Measurements from ENCODE around the gene MLLT10.

The MLLT10 gene

GRCh38 chr10:21501731-21502347 lies 32.2 kb upstream of the MLLT10 start:
- no peak for DNase-seq

GRCh38 chr10:21502348-21502740 lies 31.7 kb upstream of the MLLT10 start:
- DNase-seq: no peak

DNA sequence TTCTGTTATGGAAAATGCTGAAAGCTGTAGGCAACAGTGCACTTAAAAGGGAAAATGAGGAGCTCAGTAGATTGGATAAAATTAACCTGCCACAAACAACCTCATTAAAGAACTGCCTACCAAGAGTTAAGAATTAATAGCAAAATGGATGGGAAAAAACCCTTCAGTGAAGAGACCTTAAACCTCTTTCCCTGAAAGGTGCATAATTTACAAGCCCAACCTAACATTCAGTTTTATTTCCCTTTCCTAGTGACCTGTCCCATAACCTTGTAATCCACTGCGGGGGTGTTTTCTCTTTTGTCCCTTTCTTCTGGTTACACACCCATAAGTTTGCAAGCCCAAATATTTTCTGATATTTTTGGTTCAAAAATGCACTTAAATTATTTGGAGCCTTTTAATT lies 30.5 kb upstream of the MLLT10 start:
- DNase-seq: no peak

DNA sequence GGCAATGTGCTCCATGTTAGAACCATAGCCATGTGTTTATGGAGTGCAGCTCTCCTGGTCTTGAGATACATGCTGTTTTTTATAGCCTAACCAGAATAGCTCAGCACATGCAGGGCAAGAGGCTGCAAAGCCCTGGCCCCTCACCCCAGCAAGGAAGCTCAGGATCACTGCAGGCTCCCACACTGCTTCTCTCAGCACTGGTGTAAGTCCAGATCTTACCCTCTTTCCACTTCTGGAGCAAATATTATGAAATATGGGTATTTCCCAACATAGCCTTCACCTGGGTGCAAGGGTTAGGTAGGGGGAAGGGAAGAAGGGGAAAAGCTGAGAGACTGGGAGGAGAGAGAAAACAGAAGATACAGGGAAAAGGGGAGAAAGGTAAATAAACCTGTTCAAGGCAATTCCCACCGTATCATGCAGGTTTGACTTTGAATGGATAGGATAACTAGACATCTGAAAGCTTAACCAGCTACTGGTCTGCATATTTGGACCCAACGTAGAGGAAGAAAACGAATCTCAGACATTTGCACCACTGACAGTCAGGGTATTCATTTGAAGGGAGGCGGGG lies 28.2 kb upstream of the MLLT10 start:
- no peak for DNase-seq

- no peak for DNase-seq
Measured at GRCh38 chr10:21506351-21506750, 27.7 kb upstream of the MLLT10 start.

- no peak for DNase-seq
Measured at GRCh38 chr10:21507150-21507549, 26.9 kb upstream of the MLLT10 start.

DNA sequence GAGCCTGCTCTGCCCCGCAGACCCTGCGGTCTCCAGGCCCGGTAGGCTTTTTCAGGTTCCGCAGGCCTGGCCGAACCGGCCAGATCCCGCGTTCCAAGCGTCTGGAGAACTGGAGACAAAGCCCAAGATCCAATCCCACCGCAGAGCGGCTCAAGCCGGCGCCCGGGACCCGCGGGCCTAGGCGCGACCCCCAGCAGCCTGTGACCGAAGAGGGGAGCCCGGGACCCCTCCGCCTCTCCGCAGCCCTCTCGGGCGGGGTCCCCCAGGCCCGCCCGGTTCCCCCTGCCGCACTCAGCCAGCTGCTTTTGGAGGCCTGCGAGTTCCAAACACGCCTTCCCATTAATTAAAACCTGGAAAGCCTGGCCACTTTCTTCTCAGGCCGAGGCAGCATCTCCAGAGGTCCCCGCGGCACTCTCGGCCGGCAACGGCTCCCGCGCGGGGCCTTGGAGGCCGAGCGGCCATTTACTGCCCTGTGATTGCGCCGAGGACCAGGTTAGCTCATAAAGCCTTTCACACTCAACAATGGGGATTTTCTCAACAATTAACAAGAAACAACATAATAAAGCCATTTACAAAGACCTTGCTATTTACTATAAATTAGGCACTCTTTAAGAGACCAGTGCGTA lies 25.2 kb upstream of the MLLT10 start:
- DNase-seq: no peak

DNA sequence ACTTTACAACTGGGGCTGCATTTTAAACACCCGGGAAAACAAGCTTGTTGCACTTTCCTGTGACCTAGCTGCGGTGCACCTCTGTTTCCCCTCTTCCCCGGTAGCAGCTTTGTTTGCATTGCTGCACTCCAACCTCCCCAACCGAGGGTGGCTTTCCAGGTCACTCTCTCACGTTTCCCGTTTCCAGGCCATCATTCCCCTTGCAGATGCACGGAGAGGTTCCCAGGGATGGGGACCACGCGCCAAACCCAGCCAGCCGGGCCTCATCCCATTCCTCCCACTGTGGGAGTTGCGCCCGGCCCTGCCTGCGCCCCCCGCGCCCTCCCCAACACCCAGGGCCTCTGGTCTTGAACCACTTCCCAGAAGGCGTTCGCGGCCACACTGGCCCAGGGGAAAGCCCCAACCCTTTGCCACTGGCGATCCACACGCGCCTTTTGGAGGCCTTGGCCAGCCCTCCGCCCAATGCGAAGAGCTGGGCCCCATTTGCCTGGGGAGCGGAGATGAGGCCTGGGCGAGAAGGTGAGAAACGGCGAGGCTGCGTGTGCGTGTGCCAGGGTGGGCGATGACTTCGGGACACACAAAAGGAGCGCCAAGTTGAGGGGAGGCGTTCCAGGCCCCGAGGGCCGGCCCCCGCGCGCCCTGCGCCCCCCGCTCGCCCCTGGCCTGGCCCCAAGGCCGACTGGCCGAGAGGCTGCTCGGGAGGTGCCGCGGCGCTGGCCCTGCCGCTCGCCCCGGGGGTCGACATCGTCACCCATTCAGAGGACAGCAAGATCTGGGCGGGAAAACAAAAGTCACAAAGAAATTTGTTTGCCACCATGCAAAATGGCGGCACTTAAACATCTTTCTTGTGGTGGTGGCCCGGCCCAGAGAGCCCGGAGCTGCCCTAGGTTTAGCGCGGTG lies 24.4 kb upstream of the MLLT10 start:
- DNase-seq: no peak

DNA sequence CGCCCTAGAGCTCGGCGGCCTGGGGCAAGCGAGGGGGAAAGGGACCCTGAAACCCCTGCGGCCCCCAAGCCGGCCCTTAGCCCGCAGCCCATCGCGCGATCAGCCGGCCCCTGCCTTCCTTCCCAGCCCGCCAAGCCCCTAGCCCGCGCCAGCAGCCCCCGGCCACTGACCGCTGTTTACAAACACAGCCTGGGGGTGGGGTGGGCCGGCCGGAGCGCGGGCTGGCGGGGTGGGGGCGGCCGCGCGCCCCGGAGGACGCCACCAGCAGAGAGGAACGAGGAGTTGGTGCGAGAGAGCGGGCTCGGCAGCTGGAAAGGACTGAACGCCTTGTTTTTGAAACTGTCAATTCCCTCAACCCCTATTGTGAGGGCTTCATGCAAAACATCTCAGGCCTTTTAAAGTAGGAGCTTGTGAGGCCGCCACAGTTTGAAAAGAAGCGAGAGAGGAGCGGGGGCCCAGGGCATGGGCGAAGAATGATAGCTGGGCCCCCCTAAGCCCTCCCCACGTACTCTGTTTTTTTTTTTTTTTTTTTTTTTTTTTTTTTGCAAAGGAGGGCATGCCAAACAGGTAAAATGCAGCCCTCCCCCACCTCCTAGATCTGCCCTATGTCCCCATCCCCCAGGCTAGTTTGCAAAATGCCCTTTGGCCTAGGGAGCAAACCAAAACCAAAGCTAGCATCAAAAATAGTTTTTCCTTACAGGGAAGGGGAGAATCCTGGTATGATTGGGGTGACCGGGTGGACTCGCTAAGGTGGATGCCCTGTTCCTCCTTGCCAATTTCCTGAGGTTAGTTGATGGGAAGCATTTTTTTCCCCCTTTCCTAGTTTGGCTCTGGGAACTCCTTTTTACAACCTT lies 23.6 kb upstream of the MLLT10 start:
- no peak for DNase-seq

- no peak for DNase-seq
Measured at GRCh38 chr10:21511095-21511570, 22.9 kb upstream of the MLLT10 start.

GRCh38 chr10:21511946-21512572 lies 22.0 kb upstream of the MLLT10 start:
- no peak for DNase-seq

GRCh38 chr10:21512573-21513404 lies 21.2 kb upstream of the MLLT10 start:
- DNase-seq: no peak

GRCh38 chr10:21513405-21513788 lies 20.6 kb upstream of the MLLT10 start:
- DNase-seq: no peak

- no peak for DNase-seq
Measured at GRCh38 chr10:21514129-21514817, 19.8 kb upstream of the MLLT10 start.

DNA sequence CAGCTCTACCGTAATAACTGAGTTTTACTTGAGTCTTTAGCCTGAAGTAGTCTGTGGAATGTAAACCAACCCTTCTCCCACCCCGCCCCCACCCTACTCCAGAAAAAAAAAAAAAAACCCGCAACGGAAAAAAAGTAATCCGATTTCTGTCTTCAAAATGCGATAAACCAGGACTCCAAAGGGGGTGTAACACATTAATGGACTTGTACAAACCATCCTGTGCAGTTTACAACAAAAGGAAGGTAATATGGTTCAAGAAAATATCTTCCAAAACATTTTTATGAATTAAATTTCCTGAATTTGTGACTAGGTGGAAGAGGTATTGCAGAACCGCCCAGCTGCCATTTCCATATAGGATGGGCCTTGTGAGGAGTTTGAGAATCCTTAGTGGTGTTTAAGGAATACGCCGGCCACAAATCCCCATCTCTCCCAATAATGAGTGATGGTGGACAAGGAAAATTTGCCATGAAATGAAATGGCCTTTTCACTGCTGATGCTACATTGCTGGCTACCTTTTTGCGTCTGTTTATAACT lies 19.1 kb upstream of the MLLT10 start:
- no peak for DNase-seq

- DNase-seq: no peak
Measured at GRCh38 chr10:21515361-21516241, 18.4 kb upstream of the MLLT10 start.

DNA sequence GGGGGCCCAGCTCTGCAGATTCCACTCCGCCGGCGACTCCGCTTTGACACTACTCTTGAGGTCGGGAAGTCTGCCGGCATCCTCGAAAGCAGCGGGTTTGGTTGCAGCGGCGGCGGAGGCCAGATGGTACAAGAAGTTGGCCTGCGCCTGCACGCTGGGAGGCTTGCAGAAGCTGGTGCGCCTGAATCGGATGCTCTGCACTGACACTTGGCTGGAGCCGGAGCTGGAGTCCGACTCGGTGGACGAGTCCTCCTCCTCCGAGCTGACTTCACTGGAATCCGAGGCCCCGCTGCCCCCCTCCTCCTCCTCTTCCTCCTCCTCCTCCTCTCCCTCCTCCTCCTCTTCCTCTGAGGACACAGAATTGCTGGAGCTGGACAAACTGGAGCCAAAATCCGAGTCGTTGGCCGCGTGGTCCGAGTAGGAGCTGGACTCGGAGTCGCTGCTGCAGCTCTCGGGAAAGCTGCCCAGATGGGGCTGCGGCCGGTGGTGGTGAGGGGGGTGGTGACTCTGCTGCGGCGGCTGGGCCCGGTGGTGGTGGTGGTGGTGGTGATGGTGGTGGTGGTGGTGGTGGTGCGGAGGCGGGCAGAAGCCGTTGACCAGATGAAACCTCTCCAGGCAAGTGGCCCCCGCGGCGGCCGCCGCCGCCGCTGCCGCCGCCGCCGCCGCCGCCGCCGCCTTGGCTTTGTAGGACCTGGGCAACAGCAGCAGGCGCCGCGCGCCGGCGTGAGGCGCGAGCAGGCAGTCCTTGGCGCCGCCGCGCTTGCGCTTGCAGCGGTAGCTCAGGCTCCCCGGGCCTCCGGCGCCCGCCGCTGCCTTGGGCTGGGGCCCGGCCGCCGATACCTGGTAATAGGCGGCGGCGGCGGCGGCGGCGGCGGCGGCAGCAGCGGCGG lies 17.5 kb upstream of the MLLT10 start:
- DNase-seq: no peak

Measured in NCI-H510A (cell line).